OCI-LY3 (cell line): ENCODE data around the gene BBS12.

ENCODE experiments used
- EZH2phosphoT487 ChIP-seq: fragments of 200-600 bp; shearing (Covaris generic); IDR thresholded peaks from 2 replicates; pipeline ENCODE4 v1.6.1; 2018; ENCODE audit warnings: antibody characterized with exemption, mixed run types, low read depth
- TF ChIP-seq, protein P1 (sequence below): fragments of 200-600, 300-600 bp; sonication (generic); IDR thresholded peaks from 2 replicates; pipeline ENCODE4 v1.5.1; 2014; ENCODE audit warnings: antibody characterized with exemption, low read length, low read depth

DNA sequence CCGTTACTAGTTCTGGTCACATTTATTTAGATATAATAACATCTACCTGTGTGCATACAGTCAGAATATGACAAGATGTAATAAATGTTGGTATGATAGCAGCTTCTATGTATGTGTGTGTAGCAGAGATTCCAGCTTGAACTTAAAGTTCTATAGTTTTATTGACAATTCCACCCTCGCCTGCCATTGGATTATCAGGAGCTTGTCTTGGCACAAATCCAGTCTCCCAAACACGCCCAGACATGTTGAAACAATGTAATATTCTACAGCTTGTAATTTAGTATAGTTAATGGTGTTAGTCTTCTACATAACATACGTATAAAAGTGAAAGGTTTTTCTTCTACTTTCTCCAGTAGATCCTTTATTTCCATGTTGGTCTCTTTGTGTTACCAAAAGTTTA lies 44.4 kb downstream of the BBS12 start:
- TF ChIP-seq, protein P1, sequence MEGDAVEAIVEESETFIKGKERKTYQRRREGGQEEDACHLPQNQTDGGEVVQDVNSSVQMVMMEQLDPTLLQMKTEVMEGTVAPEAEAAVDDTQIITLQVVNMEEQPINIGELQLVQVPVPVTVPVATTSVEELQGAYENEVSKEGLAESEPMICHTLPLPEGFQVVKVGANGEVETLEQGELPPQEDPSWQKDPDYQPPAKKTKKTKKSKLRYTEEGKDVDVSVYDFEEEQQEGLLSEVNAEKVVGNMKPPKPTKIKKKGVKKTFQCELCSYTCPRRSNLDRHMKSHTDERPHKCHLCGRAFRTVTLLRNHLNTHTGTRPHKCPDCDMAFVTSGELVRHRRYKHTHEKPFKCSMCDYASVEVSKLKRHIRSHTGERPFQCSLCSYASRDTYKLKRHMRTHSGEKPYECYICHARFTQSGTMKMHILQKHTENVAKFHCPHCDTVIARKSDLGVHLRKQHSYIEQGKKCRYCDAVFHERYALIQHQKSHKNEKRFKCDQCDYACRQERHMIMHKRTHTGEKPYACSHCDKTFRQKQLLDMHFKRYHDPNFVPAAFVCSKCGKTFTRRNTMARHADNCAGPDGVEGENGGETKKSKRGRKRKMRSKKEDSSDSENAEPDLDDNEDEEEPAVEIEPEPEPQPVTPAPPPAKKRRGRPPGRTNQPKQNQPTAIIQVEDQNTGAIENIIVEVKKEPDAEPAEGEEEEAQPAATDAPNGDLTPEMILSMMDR, result no peak
- no peak for TF ChIP-seq EZH2phosphoT487
